Panc1 (cell line): ENCODE data around the gene OR2B2. TPM values are rescaled to one million over a fixed set of nuclear protein-coding genes. Genes with fewer than 3 reads are reported as not detected.
"Not testable (repeated sequence)": the region's sequence is repeated elsewhere in the genome, so short reads cannot be mapped to it uniquely, and the experiment has no call there.

Source experiments
- ATAC-seq: fragments of 200-7000 bp; cut with Tn5 transposase; 2 replicates; pipeline ENCODE4 v1.9.1; 2020; ENCODE audit warnings: mild to moderate bottlenecking, moderate library complexity
- BruUV-seq: library from RNA; stranded (reverse); fragments of 400-500 nt; replicated peaks from 2 replicates; lab custom pipeline; 2021; lab: Mats Ljungman, UMichigan
- CTCF ChIA-PET: fragments of 300-600 bp; sonication (Branson Sonifier 250); formaldehyde crosslinking; loops from one replicate; lab custom pipeline; 2022; ENCODE audit warnings: antibody characterized with exemption; lab: Charles Lee
- POLR2A ChIA-PET: fragments of 300-600 bp; sonication (Branson Sonifier 250); formaldehyde crosslinking; loops from one replicate; lab custom pipeline; 2022; ENCODE audit warnings: antibody characterized with exemption; lab: Charles Lee
- DNase-seq: peaks from one replicate; pipeline ENCODE4 v3.0.0-alpha.2; 2010; ENCODE audit warnings: low read depth, low spot score
- H3K27ac ChIP-seq: 2 replicates; pipeline ENCODE4 v1.5.1; 2011; ENCODE audit warnings: mild to moderate bottlenecking, low read length, inconsistent platforms
- H3K27me3 ChIP-seq: fragments of 200-500 bp; sonication (Bioruptor generic); 2 replicates; pipeline ENCODE4 v1.6.0; 2014; ENCODE audit warnings: low read length, inconsistent platforms; ENCODE audit not compliant: control insufficient read depth, insufficient read depth
- H3K36me3 ChIP-seq: fragments of 200-500 bp; sonication (Bioruptor generic); 2 replicates; pipeline ENCODE4 v1.5.1; 2014; ENCODE audit warnings: inconsistent platforms, mild to moderate bottlenecking, low read length, moderate library complexity; ENCODE audit not compliant: control insufficient read depth, insufficient read depth
- H3K4me1 ChIP-seq: 2 replicates; pipeline ENCODE4 v1.5.1; 2011; ENCODE audit warnings: inconsistent platforms, mild to moderate bottlenecking, low read length, moderate library complexity; ENCODE audit not compliant: control insufficient read depth, insufficient read depth
- H3K4me3 ChIP-seq, 2 experiments: 2 replicates each; pipeline ENCODE4 v1.5.1; 2011 to 2012; ENCODE audit warnings: low read depth in 2 of 2, low read length in 2 of 2, mild to moderate bottlenecking in 2 of 2, inconsistent platforms in 1 of 2, moderate library complexity in 1 of 2
- H3K9me3 ChIP-seq: fragments of 200-500 bp; sonication (Bioruptor generic); 2 replicates; pipeline ENCODE4 v1.5.1; 2014; ENCODE audit warnings: low read depth, mild to moderate bottlenecking, inconsistent platforms, low read length, moderate library complexity; ENCODE audit not compliant: control insufficient read depth, insufficient read depth
- CTCF ChIP-seq: fragments of 450-650 bp; IDR thresholded peaks from 2 replicates; pipeline ENCODE4 v1.5.1; 2017; ENCODE audit warnings: mild to moderate bottlenecking
- POLR2AphosphoS5 ChIP-seq: IDR thresholded peaks from 2 replicates; pipeline ENCODE4 v1.6.1; 2012; ENCODE audit warnings: mild to moderate bottlenecking, low read depth, low read length, moderate library complexity
- SIN3A ChIP-seq: IDR thresholded peaks from 2 replicates; pipeline ENCODE4 v1.6.1; 2012; ENCODE audit warnings: low read depth, mild to moderate bottlenecking, low read length, moderate library complexity, borderline replicate concordance; ENCODE audit not compliant: insufficient read depth
- TCF7L2 ChIP-seq: IDR thresholded peaks from 2 replicates; pipeline ENCODE4 v1.6.1; 2011; ENCODE audit warnings: mild to moderate bottlenecking, low read depth, low read length, inconsistent platforms
- in situ Hi-C: cut with HindIII; loops from 2 replicates; pipeline ENCODE4 v1.10.0; 2016; ENCODE audit warnings: low sequenced_read_pairs, low pct_unique_long_range_greater_than_20kb
- intact Hi-C: fragments of 100-400 bp; cut with micrococcal nuclease; formaldehyde crosslinking; loops from one replicate; pipeline ENCODE4 v1.10.0; 2022; ENCODE audit not compliant: unreplicated experiment
- total RNA-seq: library from RNA; stranded (reverse); gene quantifications from one replicate; pipeline ENCODE4 v1.2.1, GENCODE V29; 2021; ENCODE audit not compliant: unreplicated experiment
- TF ChIP-seq, protein P1 (sequence below), 2 experiments: IDR thresholded peaks; 2 replicates each; pipeline ENCODE4 v1.6.1; 2011 to 2012; ENCODE audit warnings: low read depth in 2 of 2, control low read depth in 1 of 2, low read length in 1 of 2, mild to moderate bottlenecking in 1 of 2, moderate library complexity in 1 of 2; ENCODE audit not compliant: insufficient read depth in 1 of 2

Gene OR2B2
- total RNA-seq, 1 experiment from 2014 or later, result not detected

DNA sequence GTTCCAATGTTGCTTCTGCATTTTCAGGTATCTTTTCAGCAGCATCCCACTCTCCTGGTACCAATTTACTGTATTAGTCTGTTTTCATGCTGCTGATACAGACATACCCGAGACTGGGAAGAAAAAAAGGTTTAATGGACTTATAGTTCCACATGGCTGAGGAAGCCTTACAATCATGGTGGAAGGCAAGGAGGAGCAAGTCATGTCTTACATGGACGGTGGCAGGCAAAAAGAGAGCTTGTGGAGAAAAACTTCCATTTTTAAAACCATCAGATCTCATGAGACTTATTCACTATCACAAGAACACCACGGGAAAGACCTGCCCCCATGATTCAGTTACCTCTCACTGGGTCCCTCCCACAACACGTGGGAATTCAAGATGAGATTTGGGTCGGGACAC, 17.7 kb upstream of the OR2B2 start:
- H3K27me3 ChIP-seq, DNase-seq, H3K9me3 ChIP-seq, in situ Hi-C loops, H3K4me3 ChIP-seq, H3K36me3 ChIP-seq, CTCF ChIA-PET, BruUV-seq, H3K4me1 ChIP-seq, H3K27ac ChIP-seq, POLR2A ChIA-PET, ATAC-seq: not testable (repeated sequence)
- intact Hi-C loops, result loop anchor here (5.0 kb wide), 1 partner anchor 52 kb away; no protein-coding TSS in a partner anchor

- H3K9me3 ChIP-seq, ATAC-seq, DNase-seq, CTCF ChIA-PET, in situ Hi-C loops, intact Hi-C loops, BruUV-seq, H3K27ac ChIP-seq, H3K36me3 ChIP-seq, H3K27me3 ChIP-seq, H3K4me1 ChIP-seq, H3K4me3 ChIP-seq: not testable (repeated sequence)
- POLR2A ChIA-PET, result interaction anchor here (0.7 kb wide), 1 partner anchor 363 kb away, joined by 5 read pairs; no protein-coding TSS in a partner anchor
These were observed 15.8 kb upstream of the OR2B2 start for GRCh38 chr6:27928041-27928440.

DNA sequence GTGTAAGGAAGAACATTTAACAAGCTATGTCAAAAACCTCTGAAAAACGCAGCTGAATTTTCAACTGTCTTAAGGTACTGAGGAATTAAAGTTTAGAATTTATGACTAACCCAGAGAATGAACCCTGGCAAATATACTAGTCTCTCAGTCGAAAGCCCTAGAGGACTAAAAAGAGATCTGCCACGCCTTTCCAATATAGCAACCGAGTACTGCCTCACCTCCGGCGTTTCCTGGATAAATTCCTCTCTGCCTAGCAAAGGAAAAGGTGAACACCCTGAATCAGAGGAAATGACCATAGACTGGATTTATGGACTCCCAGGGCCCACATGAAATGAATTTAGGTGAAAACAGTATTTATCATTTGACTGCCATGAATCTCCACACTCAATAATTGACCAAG, 12.0 kb upstream of the OR2B2 start:
- Histone ChIP-seq H3K27me3 (no peaks in the 10 kb centered on the region), H3K36me3 (no peaks in the 10 kb centered on the region), H3K4me1 (no peaks in the 10 kb centered on the region), H3K9me3 (no peaks in the 10 kb centered on the region), H3K4me3 (no peak overlapping the region), H3K27ac (no peak overlapping the region)
- ChIA-PET POLR2A (no interaction called here), CTCF (no interaction called here)
- in situ Hi-C loops, result no loop called here
- ATAC-seq, result no peak
- no peak for DNase-seq
- intact Hi-C loops, result no loop called here
- BruUV-seq, result TSS peak; percentile 72
- TF ChIP-seq CTCF, result no peak
- no peak for TF ChIP-seq TCF7L2
- no peak for TF ChIP-seq POLR2AphosphoS5
- TF ChIP-seq, protein P1, sequence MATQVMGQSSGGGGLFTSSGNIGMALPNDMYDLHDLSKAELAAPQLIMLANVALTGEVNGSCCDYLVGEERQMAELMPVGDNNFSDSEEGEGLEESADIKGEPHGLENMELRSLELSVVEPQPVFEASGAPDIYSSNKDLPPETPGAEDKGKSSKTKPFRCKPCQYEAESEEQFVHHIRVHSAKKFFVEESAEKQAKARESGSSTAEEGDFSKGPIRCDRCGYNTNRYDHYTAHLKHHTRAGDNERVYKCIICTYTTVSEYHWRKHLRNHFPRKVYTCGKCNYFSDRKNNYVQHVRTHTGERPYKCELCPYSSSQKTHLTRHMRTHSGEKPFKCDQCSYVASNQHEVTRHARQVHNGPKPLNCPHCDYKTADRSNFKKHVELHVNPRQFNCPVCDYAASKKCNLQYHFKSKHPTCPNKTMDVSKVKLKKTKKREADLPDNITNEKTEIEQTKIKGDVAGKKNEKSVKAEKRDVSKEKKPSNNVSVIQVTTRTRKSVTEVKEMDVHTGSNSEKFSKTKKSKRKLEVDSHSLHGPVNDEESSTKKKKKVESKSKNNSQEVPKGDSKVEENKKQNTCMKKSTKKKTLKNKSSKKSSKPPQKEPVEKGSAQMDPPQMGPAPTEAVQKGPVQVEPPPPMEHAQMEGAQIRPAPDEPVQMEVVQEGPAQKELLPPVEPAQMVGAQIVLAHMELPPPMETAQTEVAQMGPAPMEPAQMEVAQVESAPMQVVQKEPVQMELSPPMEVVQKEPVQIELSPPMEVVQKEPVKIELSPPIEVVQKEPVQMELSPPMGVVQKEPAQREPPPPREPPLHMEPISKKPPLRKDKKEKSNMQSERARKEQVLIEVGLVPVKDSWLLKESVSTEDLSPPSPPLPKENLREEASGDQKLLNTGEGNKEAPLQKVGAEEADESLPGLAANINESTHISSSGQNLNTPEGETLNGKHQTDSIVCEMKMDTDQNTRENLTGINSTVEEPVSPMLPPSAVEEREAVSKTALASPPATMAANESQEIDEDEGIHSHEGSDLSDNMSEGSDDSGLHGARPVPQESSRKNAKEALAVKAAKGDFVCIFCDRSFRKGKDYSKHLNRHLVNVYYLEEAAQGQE (IDR thresholded peaks at IDR 0.05; ENCODE audit: insufficient read depth in 1 of 2, low read depth in 2 of 2, low read length in 1 of 2), result no peak
- no peak for TF ChIP-seq SIN3A
